NCI-H2029 (cell line): ENCODE measurements around the gene BRD3OS.
A peak's percentile ranks its signal among the peaks of the same experiment; 100 is the strongest.
"Not testable (repeated sequence)": the region's sequence is repeated elsewhere in the genome, so short reads cannot be mapped to it uniquely, and the experiment has no call there.

ENCODE experiments used
- DNase-seq: peaks from one replicate; lab custom pipeline; 2025; lab: John Stamatoyannopoulos, UW

BRD3OS gene

DNA sequence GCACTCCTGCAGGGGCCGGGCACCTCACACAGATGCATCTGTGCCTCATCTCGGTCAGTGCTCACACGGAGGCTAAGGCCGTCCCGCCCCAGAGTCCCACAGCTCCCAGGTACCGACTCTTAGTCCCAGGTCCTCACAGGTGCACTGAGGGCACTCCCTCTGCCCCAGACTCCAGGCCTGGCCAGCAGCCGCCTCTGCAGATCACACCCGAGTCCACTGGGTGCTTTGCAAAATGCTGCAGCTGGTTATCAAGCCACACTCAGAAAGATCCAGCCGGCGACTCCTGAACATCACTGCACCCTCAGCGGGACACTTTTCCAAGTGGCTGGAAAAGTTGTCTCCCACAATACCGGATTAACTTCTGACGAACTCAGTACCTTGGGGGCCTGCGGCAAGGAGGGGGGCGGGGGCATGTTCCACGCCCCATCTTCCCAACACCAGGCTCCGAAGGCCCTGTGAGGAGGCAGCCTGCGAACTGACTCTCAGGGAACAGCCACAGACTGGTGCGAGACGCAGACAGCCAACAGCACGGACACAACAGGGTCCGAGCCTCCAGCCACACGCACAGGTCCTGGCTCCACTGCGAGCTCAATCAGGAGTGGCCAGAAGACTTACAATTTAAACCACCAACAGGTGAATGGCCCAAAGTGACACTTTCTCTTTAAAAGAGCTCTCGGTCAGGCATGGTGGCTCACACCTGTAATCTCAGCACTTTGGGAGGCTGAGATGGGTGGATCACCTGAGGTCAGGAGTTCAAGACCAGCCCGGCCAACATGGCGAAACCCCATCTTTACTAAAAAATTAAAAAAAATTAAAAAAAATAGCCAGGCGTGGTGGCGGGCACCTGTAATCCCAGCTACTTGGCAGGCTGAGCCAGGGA lies 38.5 kb downstream of the BRD3OS start:
- no peak for DNase-seq

DNA sequence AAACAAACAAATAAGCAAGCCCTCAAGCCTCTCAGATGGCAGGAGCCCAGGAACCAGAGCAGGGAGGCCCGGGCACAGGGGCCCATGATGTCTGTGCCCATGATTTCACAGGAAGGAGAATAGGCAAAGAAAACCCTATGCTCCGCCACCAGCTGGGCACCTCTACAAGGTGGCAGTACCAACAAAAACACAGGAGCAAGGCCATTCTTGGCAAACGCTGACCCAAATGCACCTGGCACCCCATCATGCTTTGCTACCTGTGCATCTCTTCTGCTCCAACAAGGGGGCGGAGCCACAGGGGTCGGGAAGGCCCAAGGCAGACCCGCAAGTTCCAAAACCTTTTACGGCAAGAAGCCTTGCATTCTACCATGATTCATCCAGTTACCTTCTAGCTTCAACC lies 39.4 kb downstream of the BRD3OS start:
- DNase-seq: no peak

DNA sequence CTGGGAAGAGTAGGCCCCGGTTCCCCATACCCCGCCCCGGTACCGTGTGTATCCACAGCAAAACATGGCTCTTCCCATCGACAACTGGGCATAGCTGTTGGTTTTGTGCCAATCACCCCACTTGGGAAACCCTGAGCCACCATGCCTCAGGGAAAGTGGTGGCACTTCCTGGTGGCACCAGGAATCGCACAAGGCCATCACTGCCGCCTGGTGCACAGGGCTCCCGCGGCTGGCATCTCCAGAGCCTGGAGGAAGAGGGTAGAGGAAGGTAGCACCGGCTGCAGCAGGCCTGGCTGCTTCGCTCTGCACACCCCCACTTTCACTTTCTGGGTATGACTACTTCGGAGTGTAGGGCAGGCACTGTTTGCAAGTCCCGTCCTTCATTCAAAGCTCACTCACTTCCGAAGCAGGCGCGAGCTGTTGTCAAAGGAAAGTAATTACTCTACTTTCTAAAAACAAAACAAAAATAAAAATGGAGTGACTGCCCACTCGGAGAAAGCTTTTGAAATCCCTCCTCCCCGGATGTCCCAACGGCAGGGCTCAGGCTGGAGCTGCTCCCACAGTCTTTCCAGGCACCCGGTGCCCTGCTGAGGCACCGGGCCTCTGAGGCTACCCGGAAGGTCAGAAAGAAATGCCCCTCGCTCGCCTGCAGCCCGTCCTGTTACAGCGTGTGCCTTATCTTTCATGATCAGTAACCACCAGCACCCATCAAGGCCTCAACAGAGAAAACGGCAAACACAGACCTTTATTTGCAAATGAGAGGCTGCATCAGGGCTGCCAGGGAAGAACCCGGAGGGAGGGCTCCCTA lies 40.5 kb downstream of the BRD3OS start:
- DNase-seq: no peak

DNA sequence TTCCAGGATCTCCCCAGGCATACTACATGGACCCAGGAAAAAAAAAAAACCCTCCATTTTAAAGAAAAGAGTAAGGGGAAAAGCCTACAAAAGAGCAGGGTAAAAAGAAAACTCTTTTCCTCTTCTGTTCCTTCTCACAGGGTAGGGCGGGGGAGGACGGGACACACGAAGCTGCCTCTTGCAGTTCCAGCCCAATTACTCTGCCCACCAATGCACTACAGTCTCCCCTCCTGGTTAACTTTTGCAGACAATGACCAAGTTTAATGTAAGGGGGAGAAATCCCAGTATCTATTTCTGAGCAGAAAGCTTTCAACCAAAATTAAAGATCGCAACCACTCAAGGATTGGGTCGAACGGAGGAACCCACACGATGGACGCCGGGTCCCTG lies 41.2 kb downstream of the BRD3OS start:
- no peak for DNase-seq

DNA sequence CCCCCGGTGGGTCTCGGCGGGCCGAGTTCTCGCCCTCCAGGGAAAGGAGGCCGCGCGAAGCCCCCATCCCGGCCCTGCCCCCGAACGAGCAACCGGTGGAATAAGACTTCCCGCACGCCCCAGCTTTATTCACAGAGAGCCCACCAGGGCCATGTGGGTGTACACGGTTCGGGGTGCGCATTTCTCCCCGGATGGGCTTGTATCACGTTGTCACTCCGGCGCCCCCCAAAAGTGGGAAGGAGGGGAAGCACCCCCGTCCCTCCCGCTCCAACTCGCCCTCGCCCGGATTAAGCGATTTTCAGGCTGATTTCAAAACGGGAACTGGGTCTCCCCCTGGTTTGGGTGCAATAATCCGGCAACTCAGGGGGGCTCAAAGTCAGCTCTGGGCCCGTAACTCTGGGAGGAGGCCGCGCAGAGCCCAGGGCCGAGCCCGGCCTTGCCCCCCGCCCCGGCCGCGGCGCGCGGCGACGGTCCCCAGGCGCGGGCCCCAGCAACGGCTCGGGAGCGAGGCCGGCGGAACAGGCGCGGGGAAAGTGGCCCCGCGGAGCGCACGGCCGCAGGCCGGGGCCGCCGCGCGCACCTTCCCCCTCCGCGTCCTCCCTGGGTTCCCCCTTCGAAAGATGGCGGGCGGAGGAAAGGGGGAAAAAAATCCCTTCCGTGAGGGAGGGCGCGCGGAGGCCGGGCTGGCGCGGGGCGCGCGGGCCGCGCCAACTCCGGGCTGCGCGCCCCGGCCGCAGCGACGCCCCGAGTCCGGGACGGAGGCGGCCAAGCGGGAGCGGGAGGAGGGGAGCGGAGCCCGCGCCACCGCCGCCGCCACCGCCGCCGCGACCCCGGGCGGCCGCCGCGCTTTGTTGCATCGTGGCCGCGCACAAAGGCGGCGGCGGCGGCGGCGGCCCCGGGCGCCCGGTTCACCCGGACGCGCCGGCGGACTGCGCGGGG lies 41.9 kb downstream of the BRD3OS start:
- no peak for DNase-seq

DNA sequence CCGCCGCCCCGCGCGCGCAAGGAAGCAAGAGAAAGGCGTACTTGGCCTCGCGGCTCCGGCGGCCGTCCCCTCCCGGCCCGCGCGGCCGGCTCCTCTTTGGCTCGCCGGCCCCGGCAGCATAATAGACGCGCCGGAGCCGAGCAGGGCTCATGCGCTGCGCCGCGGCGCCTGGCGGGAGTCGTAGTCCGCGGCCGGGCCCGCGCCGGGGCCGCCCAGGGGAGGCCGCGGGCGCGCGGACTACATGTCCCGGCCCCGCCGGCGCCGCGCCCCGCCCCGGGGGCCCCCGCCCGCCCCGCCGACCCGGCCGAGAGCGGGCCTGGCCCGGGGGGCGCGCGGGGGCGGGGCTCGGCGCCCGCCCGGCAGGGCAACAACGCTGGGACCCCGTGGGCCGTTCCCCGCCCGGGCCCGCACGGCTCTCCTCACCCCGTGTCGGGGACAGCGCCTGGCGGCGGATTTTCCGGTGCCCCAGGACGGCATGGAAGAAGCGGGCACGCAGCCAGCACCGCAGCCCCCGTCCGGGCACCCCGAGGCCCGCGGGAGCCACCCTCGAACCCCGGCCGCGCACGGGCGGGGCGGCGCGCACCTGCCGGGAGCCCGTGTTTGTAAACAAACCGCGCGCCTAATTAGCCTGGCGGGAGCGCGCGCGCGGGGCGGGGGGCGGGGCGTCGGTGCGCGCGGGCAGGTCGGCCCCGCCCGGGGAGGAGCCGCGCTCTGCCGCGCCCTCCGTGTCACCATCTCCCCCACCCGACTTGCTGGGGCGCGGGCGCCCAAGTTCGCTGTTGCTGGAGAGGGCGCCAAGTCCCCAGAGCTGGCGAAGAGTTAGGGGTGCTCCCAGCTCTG lies 42.8 kb downstream of the BRD3OS start, which contains the start of gene BRD3:
BRD3 (minus strand) TSS at position 123 of the 840 bp plus-strand sequence. CDS start 14,549 bp downstream, outside the sequence.
- DNase-seq: peak; percentile 88

DNA sequence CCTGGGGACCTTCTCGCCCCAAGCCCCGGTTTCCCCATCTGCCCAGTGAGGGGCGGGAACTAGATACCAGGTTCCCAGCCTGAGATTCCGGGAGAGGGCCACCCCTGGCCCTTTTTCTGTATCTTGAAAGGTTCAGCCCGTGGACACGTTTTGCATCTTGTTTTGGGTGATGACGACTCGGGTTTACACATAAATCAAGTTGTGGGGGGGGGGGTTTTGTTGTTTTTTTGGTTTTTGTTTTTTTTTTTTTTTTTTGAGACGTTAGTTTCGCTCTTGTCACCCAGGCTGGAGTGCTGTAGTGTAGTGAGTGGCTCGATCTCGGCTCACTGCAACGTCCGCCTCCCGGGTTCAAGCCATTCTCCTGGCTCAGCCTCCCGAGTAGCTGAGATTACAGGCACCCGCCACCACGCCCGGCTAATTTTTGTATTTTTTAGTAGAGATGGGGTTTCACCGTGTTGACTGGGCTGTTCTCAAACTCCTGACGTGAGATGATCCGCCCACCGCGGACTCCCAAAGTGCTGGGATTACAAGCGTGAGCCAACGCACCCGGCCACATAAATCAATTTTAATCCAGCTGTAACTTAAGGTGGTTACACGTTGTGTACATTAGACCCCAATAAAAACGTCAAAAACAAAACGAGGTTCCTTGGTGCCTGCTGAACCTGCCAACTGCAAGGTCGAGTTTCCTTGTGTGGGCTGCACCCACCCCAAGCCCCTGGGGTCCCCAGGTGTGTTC lies 43.6 kb downstream of the BRD3OS start:
- DNase-seq: no peak

DNA sequence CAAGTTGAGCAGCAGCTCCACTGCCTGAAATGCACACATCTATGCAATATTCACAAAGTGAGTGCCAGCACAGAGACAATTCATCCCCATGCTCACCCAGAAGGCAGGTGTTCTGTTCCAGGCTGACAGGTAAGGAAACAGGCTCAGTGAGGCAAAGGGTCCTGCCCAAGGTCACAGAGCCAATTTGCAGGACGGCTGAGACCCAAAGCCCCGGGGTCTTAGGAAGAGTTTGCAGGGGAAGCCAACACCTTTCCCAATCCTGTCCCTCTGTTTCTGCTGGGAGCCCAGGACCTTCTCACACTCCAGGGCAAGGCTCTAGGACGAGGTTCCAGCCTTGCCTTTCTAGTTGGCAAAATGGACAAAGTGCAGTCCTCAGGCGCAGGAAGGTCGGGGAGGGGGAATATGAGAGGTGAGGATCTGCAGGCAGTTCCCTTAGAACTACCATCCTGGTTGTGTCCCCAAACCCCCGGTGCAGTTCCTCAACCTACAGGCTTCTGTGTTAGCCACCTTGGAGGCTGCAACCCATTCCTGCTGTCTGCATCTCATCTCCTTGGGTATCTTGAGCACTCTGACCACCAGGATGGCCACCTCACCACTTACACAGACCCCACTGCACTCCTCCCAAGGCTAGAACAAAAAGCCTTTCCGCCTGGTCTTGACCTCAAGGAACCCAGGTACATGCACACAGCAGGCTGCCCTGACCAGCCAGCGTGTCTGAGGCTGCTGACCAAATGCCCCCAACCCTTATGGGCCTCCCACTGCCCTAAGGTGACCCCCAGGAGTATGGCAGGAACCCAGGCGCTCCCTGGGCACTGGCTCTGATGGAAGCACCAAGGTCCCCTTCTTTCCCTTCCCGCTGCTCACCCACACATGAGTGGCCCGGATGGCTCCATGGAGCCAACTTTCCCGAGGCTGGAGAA lies 44.5 kb downstream of the BRD3OS start:
- no peak for DNase-seq

DNA sequence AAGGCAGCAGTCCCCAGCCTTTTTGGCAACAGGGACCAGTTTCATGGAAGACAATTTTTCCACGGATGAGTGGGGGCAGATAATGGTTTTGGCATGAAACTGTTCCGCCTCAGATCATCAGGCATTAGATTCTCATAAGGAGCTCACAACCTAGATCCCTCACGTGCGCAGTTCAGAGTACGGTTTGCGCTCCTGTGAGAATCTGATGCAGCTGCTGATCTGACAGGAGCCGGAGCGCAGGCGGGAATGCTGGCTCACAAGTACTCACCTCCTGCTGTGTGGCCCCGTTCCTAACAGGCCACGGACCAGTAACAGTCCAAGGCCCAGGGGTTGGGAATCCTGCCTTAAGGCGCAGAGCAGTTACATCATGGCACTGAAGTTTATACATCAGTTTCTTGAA lies 45.9 kb downstream of the BRD3OS start:
- DNase-seq: no peak

DNA sequence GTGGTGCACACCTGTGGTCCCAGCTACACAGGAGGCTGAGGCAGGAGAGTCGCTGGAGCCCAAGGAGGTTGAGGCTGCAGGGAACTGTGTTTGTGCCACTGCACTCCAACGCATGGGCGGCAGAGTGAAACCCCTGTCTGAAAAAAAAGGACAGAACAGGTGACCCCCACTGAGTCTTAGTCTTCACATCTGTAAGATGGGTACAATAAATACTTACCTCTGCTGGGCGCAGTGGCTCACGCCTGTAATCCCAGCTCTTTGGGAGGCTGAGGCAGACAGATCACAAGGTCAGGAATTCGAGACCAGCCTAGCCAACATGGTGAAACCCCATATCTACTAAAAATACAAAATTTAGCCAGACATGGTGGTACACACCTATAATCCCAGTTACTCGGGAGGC lies 47.4 kb downstream of the BRD3OS start:
- not testable (repeated sequence) for DNase-seq

DNA sequence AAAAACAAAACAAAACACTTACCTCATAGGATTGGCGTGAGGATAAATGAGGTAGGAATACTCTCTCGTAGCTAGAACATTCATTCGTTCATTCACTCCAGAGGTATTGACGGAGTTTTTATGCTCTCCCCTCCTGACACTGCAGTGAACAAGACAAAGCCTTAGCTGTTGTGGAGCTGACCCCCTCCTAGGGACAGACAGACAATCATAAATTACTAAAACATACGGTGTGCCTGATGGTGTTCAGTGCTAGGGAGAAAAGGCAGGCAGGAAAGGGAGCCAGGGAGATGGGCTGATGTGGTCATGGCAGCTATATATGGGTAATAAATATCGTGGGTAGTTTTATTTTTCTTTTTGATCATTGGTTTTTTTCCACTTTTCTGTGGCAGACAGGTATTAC lies 48.2 kb downstream of the BRD3OS start:
- DNase-seq: no peak

DNA sequence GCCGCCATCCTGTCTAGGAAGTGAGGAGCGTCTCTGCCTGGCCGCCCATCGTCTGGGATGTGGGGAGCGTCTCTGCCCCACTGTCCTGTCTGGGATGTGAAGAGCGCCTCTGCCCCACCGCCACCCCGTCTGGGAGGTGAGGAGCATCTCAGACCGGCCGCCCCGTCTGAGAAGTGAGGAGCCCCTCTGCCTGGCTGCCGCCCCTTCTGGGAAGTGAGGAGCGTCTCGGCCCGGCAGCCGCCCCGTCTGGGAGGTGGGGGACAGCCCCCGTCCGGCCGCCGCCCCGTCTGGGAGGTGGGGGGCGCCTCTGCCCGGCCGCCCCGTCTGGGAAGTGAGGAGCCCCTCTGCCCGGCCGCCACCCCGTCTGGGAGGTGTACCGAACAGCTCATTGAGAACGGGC lies 50.4 kb downstream of the BRD3OS start:
- not testable (repeated sequence) for DNase-seq

DNA sequence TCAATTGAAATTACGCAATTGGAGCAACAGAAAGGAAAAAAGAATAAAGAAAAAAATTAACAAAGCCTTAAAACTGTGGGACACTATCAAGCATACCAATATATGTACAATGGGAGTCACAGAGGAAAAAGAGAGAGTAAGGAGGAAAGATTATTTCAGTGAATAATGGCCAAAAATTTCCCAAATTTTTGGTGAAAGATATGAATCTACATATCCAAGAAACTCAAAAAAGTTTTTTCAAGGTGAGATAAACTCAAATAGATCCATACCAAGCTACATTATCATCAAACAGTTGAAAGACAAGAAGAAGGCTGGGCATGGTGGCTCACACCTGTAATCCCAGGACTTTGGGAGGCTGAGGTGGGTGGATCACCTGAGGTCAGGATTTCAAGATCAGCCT lies 51.4 kb downstream of the BRD3OS start:
- DNase-seq: no peak
